WTC11 (cell line): ENCODE data around the gene DYNC1I1. TPM values are rescaled to one million over a fixed set of nuclear protein-coding genes. Genes with fewer than 3 reads are reported as not detected.

ENCODE experiments used
- ATAC-seq: fragments of 200-7000 bp; cut with Tn5 transposase; 2 replicates; pipeline ENCODE4 v1.10.0; 2021; ENCODE audit warnings: mild to moderate bottlenecking, moderate library complexity
- CTCF ChIA-PET: fragments of 300-600 bp; sonication (Branson Sonifier 250); formaldehyde crosslinking; loops from one replicate; lab custom pipeline; 2021; ENCODE audit warnings: antibody characterized with exemption; lab: Charles Lee
- POLR2A ChIA-PET: fragments of 350-600 bp; sonication (Branson Sonifier 250); formaldehyde crosslinking; loops from one replicate; lab custom pipeline; 2021; ENCODE audit warnings: antibody characterized with exemption; lab: Charles Lee
- DNase-seq: peaks from one replicate; pipeline ENCODE4 v3.0.0; 2021; ENCODE audit warnings: low spot score
- H3K27ac Mint-ChIP-seq: 2 replicates; pipeline ENCODE4 v1.8.0; 2021; ENCODE audit warnings: mixed read lengths
- H3K27me3 Mint-ChIP-seq: 2 replicates; pipeline ENCODE4 v1.8.0; 2021; ENCODE audit warnings: low read depth, mild to moderate bottlenecking, moderate library complexity, mixed read lengths
- H3K36me3 Mint-ChIP-seq: 2 replicates; pipeline ENCODE4 v1.8.0; 2021; ENCODE audit warnings: mixed read lengths
- H3K4me1 Mint-ChIP-seq: 2 replicates; pipeline ENCODE4 v1.8.0; 2022; ENCODE audit warnings: mixed read lengths
- H3K4me3 Mint-ChIP-seq: 2 replicates; pipeline ENCODE4 v1.8.0; 2021; ENCODE audit warnings: mild to moderate bottlenecking, moderate library complexity, mixed read lengths
- H3K9me3 Mint-ChIP-seq: 2 replicates; pipeline ENCODE4 v1.8.0; 2021; ENCODE audit warnings: mixed read lengths
- ATF1 ChIP-seq: sonication (generic); formaldehyde crosslinking; IDR thresholded peaks from 2 replicates; pipeline ENCODE4 v1.8.1; 2023; ENCODE audit warnings: mild to moderate bottlenecking, moderate library complexity, missing genetic modification reagents
- EMX1 ChIP-seq: fragments of 250-450 bp; sonication (Bioruptor Pico); IDR thresholded peaks from 2 replicates; pipeline ENCODE4 v1.8.0; 2021; ENCODE audit warnings: mild to moderate bottlenecking
- ESRRA ChIP-seq: sonication (generic); formaldehyde crosslinking; IDR thresholded peaks from 2 replicates; pipeline ENCODE4 v1.8.1; 2022; ENCODE audit warnings: mild to moderate bottlenecking, missing genetic modification reagents, borderline replicate concordance
- JUN ChIP-seq: sonication (generic); formaldehyde crosslinking; IDR thresholded peaks from 2 replicates; pipeline ENCODE4 v1.8.0; 2023; ENCODE audit warnings: mild to moderate bottlenecking, missing genetic modification reagents
- KAT7 ChIP-seq: sonication (generic); formaldehyde crosslinking; IDR thresholded peaks from 2 replicates; pipeline ENCODE4 v1.8.1; 2023; ENCODE audit warnings: missing genetic modification reagents, mild to moderate bottlenecking, borderline replicate concordance
- NR3C1 ChIP-seq: sonication (generic); formaldehyde crosslinking; conservative IDR thresholded peaks from 2 replicates; pipeline ENCODE4 v1.8.1; 2023; ENCODE audit warnings: low read depth, mild to moderate bottlenecking, missing genetic modification reagents
- PRRX2 ChIP-seq: fragments of 250-450 bp; sonication (Bioruptor Pico); IDR thresholded peaks from 2 replicates; pipeline ENCODE4 v1.8.0; 2021; ENCODE audit warnings: mild to moderate bottlenecking
- ZNF138 ChIP-seq: sonication (generic); formaldehyde crosslinking; conservative IDR thresholded peaks from 2 replicates; pipeline ENCODE4 v1.8.1; 2022; ENCODE audit warnings: mild to moderate bottlenecking, moderate library complexity, missing genetic modification reagents
- ZNF396 ChIP-seq: fragments of 250-450 bp; sonication (Bioruptor Pico); IDR thresholded peaks from 2 replicates; pipeline ENCODE4 v1.8.0; 2021; ENCODE audit warnings: mild to moderate bottlenecking, moderate library complexity, borderline replicate concordance
- total RNA-seq: library from RNA; stranded (reverse); gene quantifications from 3 replicates; pipeline ENCODE4 v1.2.3, GENCODE V29; 2021
- TF ChIP-seq, protein P1 (sequence below): sonication (generic); formaldehyde crosslinking; IDR thresholded peaks from 2 replicates; pipeline ENCODE4 v1.8.1; 2023; ENCODE audit warnings: mild to moderate bottlenecking, missing genetic modification reagents, borderline replicate concordance
- TF ChIP-seq, protein P2 (sequence below): sonication (generic); formaldehyde crosslinking; IDR thresholded peaks from 2 replicates; pipeline ENCODE4 v1.8.0; 2023; ENCODE audit warnings: missing genetic modification reagents, mild to moderate bottlenecking, borderline replicate concordance
- TF ChIP-seq, protein P3 (sequence below): sonication (generic); formaldehyde crosslinking; IDR thresholded peaks from 2 replicates; pipeline ENCODE4 v1.8.1; 2023; ENCODE audit warnings: mild to moderate bottlenecking, missing genetic modification reagents, moderate library complexity
- TF ChIP-seq, protein P4 (sequence below): sonication (generic); formaldehyde crosslinking; conservative IDR thresholded peaks from 2 replicates; pipeline ENCODE4 v1.8.1; 2022; ENCODE audit warnings: mild to moderate bottlenecking, missing genetic modification reagents
- TF ChIP-seq, protein P5 (sequence below): sonication (generic); formaldehyde crosslinking; IDR thresholded peaks from 2 replicates; pipeline ENCODE4 v1.8.1; 2022; ENCODE audit warnings: mild to moderate bottlenecking, missing genetic modification reagents, moderate library complexity, borderline replicate concordance
- TF ChIP-seq, protein P6 (sequence below): sonication (generic); formaldehyde crosslinking; IDR thresholded peaks from 2 replicates; pipeline ENCODE4 v1.8.0; 2022; ENCODE audit warnings: mild to moderate bottlenecking, missing genetic modification reagents
- TF ChIP-seq, protein P7 (sequence below): fragments of 250-450 bp; sonication (Bioruptor Pico); IDR thresholded peaks from 2 replicates; pipeline ENCODE4 v1.9.0; 2021; ENCODE audit warnings: mild to moderate bottlenecking

DYNC1I1 gene
- total RNA-seq, 1 experiment from 2014 or later: 2.8 TPM

DNA sequence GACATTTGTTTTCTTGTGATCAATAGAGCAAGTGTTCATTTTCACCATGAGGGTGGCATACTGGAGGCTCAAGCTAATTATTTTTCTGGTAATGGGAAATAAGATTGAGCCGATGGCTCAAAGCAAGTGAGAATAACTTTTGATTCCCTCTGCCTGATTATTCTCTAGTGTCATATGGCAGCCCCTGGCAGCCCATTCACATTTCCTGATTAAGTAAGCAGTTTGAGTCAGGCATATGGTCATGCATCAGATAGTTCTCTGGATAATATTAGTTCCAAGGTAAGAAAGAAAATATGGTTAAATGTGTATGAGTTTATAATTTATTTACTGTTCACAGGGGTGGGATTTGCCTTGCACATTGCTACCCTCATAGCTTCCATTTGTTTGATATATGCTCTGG lies 109.2 kb downstream of the DYNC1I1 start:
- H3K4me1 Mint-ChIP-seq: 0 out of 2 replicates have a peak, but pooled peaks cover 5% of the 10 kb centered on the region
- ATAC-seq (no peak), DNase-seq (no peak)
- no peak overlapping the region for H3K4me3 Mint-ChIP-seq
- H3K9me3 Mint-ChIP-seq: peaks cover 24% of the 10 kb centered on the region
- ChIA-PET POLR2A (no interaction called here), CTCF (no interaction called here)
- TF ChIP-seq KAT7 (no peak), ZNF138 (CRISPR knock-in tag) (no peak), ESRRA (CRISPR knock-in tag) (no peak), PRRX2 (CRISPR knock-in tag) (no peak), NR3C1 (CRISPR knock-in tag) (no peak), ATF1 (CRISPR knock-in tag) (no peak), EMX1 (CRISPR knock-in tag) (no peak), JUN (CRISPR knock-in tag) (no peak), ZNF396 (CRISPR knock-in tag) (no peak)
- TF ChIP-seq, protein P1, sequence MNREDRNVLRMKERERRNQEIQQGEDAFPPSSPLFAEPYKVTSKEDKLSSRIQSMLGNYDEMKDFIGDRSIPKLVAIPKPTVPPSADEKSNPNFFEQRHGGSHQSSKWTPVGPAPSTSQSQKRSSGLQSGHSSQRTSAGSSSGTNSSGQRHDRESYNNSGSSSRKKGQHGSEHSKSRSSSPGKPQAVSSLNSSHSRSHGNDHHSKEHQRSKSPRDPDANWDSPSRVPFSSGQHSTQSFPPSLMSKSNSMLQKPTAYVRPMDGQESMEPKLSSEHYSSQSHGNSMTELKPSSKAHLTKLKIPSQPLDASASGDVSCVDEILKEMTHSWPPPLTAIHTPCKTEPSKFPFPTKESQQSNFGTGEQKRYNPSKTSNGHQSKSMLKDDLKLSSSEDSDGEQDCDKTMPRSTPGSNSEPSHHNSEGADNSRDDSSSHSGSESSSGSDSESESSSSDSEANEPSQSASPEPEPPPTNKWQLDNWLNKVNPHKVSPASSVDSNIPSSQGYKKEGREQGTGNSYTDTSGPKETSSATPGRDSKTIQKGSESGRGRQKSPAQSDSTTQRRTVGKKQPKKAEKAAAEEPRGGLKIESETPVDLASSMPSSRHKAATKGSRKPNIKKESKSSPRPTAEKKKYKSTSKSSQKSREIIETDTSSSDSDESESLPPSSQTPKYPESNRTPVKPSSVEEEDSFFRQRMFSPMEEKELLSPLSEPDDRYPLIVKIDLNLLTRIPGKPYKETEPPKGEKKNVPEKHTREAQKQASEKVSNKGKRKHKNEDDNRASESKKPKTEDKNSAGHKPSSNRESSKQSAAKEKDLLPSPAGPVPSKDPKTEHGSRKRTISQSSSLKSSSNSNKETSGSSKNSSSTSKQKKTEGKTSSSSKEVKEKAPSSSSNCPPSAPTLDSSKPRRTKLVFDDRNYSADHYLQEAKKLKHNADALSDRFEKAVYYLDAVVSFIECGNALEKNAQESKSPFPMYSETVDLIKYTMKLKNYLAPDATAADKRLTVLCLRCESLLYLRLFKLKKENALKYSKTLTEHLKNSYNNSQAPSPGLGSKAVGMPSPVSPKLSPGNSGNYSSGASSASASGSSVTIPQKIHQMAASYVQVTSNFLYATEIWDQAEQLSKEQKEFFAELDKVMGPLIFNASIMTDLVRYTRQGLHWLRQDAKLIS (CRISPR knock-in tag): no peak
- TF ChIP-seq, protein P2, sequence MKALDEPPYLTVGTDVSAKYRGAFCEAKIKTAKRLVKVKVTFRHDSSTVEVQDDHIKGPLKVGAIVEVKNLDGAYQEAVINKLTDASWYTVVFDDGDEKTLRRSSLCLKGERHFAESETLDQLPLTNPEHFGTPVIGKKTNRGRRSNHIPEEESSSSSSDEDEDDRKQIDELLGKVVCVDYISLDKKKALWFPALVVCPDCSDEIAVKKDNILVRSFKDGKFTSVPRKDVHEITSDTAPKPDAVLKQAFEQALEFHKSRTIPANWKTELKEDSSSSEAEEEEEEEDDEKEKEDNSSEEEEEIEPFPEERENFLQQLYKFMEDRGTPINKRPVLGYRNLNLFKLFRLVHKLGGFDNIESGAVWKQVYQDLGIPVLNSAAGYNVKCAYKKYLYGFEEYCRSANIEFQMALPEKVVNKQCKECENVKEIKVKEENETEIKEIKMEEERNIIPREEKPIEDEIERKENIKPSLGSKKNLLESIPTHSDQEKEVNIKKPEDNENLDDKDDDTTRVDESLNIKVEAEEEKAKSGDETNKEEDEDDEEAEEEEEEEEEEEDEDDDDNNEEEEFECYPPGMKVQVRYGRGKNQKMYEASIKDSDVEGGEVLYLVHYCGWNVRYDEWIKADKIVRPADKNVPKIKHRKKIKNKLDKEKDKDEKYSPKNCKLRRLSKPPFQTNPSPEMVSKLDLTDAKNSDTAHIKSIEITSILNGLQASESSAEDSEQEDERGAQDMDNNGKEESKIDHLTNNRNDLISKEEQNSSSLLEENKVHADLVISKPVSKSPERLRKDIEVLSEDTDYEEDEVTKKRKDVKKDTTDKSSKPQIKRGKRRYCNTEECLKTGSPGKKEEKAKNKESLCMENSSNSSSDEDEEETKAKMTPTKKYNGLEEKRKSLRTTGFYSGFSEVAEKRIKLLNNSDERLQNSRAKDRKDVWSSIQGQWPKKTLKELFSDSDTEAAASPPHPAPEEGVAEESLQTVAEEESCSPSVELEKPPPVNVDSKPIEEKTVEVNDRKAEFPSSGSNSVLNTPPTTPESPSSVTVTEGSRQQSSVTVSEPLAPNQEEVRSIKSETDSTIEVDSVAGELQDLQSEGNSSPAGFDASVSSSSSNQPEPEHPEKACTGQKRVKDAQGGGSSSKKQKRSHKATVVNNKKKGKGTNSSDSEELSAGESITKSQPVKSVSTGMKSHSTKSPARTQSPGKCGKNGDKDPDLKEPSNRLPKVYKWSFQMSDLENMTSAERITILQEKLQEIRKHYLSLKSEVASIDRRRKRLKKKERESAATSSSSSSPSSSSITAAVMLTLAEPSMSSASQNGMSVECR (CRISPR knock-in tag): no peak
- TF ChIP-seq, protein P3, sequence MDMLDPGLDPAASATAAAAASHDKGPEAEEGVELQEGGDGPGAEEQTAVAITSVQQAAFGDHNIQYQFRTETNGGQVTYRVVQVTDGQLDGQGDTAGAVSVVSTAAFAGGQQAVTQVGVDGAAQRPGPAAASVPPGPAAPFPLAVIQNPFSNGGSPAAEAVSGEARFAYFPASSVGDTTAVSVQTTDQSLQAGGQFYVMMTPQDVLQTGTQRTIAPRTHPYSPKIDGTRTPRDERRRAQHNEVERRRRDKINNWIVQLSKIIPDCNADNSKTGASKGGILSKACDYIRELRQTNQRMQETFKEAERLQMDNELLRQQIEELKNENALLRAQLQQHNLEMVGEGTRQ (CRISPR knock-in tag): no peak
- TF ChIP-seq, protein P4, sequence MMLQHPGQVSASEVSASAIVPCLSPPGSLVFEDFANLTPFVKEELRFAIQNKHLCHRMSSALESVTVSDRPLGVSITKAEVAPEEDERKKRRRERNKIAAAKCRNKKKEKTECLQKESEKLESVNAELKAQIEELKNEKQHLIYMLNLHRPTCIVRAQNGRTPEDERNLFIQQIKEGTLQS (CRISPR knock-in tag): no peak
- TF ChIP-seq, protein P5, sequence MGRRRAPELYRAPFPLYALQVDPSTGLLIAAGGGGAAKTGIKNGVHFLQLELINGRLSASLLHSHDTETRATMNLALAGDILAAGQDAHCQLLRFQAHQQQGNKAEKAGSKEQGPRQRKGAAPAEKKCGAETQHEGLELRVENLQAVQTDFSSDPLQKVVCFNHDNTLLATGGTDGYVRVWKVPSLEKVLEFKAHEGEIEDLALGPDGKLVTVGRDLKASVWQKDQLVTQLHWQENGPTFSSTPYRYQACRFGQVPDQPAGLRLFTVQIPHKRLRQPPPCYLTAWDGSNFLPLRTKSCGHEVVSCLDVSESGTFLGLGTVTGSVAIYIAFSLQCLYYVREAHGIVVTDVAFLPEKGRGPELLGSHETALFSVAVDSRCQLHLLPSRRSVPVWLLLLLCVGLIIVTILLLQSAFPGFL: no peak
- TF ChIP-seq, protein P6, sequence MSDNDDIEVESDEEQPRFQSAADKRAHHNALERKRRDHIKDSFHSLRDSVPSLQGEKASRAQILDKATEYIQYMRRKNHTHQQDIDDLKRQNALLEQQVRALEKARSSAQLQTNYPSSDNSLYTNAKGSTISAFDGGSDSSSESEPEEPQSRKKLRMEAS (CRISPR knock-in tag): no peak
- TF ChIP-seq, protein P7, sequence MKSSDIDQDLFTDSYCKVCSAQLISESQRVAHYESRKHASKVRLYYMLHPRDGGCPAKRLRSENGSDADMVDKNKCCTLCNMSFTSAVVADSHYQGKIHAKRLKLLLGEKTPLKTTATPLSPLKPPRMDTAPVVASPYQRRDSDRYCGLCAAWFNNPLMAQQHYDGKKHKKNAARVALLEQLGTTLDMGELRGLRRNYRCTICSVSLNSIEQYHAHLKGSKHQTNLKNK (CRISPR knock-in tag): no peak
- no peaks in the 10 kb centered on the region for H3K27me3 Mint-ChIP-seq
- H3K27ac Mint-ChIP-seq: no peak overlapping the region
- peaks cover 14% of the 10 kb centered on the region for H3K36me3 Mint-ChIP-seq
